ENCODE data around the gene TAB2. TPM values are rescaled to one million over a fixed set of nuclear protein-coding genes. Genes with fewer than 3 reads are reported as not detected.

The TAB2 gene, protein sequence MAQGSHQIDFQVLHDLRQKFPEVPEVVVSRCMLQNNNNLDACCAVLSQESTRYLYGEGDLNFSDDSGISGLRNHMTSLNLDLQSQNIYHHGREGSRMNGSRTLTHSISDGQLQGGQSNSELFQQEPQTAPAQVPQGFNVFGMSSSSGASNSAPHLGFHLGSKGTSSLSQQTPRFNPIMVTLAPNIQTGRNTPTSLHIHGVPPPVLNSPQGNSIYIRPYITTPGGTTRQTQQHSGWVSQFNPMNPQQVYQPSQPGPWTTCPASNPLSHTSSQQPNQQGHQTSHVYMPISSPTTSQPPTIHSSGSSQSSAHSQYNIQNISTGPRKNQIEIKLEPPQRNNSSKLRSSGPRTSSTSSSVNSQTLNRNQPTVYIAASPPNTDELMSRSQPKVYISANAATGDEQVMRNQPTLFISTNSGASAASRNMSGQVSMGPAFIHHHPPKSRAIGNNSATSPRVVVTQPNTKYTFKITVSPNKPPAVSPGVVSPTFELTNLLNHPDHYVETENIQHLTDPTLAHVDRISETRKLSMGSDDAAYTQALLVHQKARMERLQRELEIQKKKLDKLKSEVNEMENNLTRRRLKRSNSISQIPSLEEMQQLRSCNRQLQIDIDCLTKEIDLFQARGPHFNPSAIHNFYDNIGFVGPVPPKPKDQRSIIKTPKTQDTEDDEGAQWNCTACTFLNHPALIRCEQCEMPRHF
- total RNA-seq, result 34.2 and 37.4 TPM in 2 replicates
- polyA plus RNA-seq, result 24.4 and 26.0 TPM in 2 replicates
- 28.6 and 29.0 TPM in 2 replicates for polyA plus RNA-seq (2011; cell fraction: cytosol; rRNA removed)
- polyA plus RNA-seq (2011; cell fraction: nucleus; rRNA removed), result 25.6 and 29.4 TPM in 2 replicates
- polyA plus RNA-seq (2012), result 30.4 and 40.9 TPM in 2 replicates
- 54.3 and 60.9 TPM in 2 replicates for polyA minus RNA-seq
- polyA minus RNA-seq (2011; cell fraction: cytosol; rRNA and poly(A)+ RNA removed), result 15.3 TPM
- polyA minus RNA-seq (2011; cell fraction: nucleus; rRNA and poly(A)+ RNA removed), result 45.3 and 63.2 TPM in 2 replicates
- percentile 92 among the genes with signal in this experiment for Bru-seq, nascent RNA
- BruChase-seq, experiment 1, labeled RNA remaining after a 6-hour chase, result percentile 79 among the genes with signal in this experiment
- BruChase-seq, experiment 2, labeled RNA remaining after a 2-hour chase, result percentile 86 among the genes with signal in this experiment
- long read RNA-seq, full-length matches to known transcripts, result 3 of 15 reads
- long read RNA-seq, partial matches to known transcripts, result 2 of 15 reads
- long read RNA-seq, other reads (novel, unspliced or antisense), result 10 of 15 reads

DNA sequence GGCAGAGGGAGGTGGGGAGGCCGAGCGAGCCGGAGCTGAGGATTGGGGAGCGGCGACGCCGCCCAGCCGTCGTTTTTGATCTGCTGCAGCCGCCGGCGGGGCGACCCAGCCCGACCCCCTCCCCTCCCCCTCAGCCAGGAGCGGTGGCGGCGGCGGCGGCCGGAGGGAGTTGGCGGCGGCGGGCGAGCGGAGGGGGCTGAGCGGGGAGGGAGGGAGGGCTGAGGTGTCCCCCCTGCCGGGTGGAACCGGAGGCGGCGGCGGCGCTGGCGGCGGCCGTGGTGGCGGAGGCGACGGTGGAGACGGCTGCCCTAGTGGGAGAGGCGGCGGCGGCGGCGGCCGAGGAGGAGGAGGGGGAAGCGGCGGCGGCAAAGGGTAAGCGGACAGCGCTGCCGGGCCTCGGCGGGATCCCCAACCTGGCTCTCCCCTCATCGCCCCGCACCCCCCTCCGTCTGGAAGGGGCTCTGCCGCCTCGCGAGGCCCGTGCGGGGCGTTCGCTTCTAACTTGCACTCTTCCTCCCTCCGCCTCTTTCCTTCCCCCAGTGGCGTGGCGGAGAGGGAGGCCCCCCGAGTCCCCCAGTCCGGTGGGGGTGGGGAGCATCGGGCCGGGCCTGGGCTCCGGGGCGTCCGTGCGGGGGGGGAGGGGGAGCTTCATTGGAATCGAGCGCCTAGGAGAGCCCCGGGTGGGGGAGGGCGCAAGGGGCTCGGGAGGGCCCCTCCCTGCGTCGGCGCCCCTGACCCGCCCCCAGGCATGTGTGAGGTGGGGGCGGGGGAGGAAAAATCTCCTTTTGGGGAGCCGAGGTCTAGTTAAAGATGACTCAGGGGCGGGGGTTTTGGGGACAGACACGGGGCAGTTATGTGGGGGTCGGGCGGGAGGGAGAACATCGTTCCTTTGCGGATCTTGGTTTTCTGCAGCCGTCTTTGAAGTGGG lies at the start of gene TAB2:
TAB2 (plus strand) TSS at position 69 of the 928 bp plus-strand sequence. CDS start 52,286 bp downstream, outside the sequence.
- Histone ChIP-seq H3K4me3 (replicated peaks in 1 of 3; ENCODE audit: insufficient read depth in 1 of 3, low read depth in 1 of 3, low read length in 3 of 3) (peak within 1 kb of the TSS; percentile 69 to 97 (median 95)), H3K27me3 (ENCODE audit: control insufficient read depth in 2 of 2, insufficient read depth in 2 of 2, low read length in 2 of 2) (peaks cover 18 to 30% of the 10 kb centered on the region in 2 experiments), H3K9me3 (replicated peaks; ENCODE audit: control insufficient read depth, insufficient read depth, low read length) (no peaks in the 10 kb centered on the region), H3K9me1 (replicated peaks; ENCODE audit: control insufficient read depth, extremely low read depth, insufficient read depth, low read length) (no peaks in the 10 kb centered on the region), H2AFZ (ENCODE audit: low read depth, low read length) (peak within 1 kb of the TSS; percentile 99), H4K20me1 (replicated peaks; ENCODE audit: control insufficient read depth, extremely low read depth, insufficient read depth, low read length) (peaks cover 16% of the 10 kb centered on the region), H3K9ac (replicated peaks; ENCODE audit: extremely low read depth, insufficient read depth, low read length) (peak within 1 kb of the TSS; percentile 97), H3K27ac (ENCODE audit: insufficient read depth, low read depth, low read length) (peak within 1 kb of the TSS; percentile 92), H3K4me2 (ENCODE audit: insufficient read depth, low read length) (peak within 1 kb of the TSS; percentile 95), H3K4me1 (ENCODE audit: control insufficient read depth, extremely low read depth, insufficient read depth, low read length) (peaks cover 18% of the 10 kb centered on the region), H3K36me3 (ENCODE audit: control insufficient read depth in 2 of 2, extremely low read depth in 1 of 2, insufficient read depth in 2 of 2, low read length in 2 of 2) (no peaks in the 10 kb centered on the region), H3K79me2 (ENCODE audit: control insufficient read depth, insufficient read depth, low read length) (peaks cover 53% of the 10 kb centered on the region)
- FAIRE-seq (no peak), DNase-seq (ENCODE audit: low read depth, low spot score) (peak; percentile 32)
- no TSS peak for BruUV-seq (replicated peaks)
- CTCF ChIA-PET, result interaction anchor here (0.6 to 5.6 kb wide), 10 partner anchors 16 to 1401 kb away, joined by 3 to 49 read pairs (median 4); no protein-coding TSS in a partner anchor
- POLR2A ChIA-PET, result interaction anchor here (0.6 to 1.3 kb wide), 2 partner anchors 16 to 17 kb away, joined by 3 to 4 read pairs; no protein-coding TSS in a partner anchor
- TF ChIP-seq POLR2AphosphoS5 (IDR thresholded peaks at IDR 0.05; ENCODE audit: insufficient read depth, low read depth, low read length) (peak; percentile 14), JUN (IDR thresholded peaks at IDR 0.05; ENCODE audit: borderline replicate concordance, insufficient read depth, insufficient read length, low read depth) (no peak)
- TF ChIP-seq, protein P1, sequence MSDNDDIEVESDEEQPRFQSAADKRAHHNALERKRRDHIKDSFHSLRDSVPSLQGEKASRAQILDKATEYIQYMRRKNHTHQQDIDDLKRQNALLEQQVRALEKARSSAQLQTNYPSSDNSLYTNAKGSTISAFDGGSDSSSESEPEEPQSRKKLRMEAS (IDR thresholded peaks at IDR 0.05; ENCODE audit: insufficient read depth, insufficient read length), result no peak
- TF ChIP-seq, protein P2, sequence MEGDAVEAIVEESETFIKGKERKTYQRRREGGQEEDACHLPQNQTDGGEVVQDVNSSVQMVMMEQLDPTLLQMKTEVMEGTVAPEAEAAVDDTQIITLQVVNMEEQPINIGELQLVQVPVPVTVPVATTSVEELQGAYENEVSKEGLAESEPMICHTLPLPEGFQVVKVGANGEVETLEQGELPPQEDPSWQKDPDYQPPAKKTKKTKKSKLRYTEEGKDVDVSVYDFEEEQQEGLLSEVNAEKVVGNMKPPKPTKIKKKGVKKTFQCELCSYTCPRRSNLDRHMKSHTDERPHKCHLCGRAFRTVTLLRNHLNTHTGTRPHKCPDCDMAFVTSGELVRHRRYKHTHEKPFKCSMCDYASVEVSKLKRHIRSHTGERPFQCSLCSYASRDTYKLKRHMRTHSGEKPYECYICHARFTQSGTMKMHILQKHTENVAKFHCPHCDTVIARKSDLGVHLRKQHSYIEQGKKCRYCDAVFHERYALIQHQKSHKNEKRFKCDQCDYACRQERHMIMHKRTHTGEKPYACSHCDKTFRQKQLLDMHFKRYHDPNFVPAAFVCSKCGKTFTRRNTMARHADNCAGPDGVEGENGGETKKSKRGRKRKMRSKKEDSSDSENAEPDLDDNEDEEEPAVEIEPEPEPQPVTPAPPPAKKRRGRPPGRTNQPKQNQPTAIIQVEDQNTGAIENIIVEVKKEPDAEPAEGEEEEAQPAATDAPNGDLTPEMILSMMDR (IDR thresholded peaks at IDR 0.05; ENCODE audit: extremely low read depth in 1 of 2, insufficient read depth in 1 of 2, low read depth in 1 of 2, low read length in 2 of 2), result no peak
- dilution Hi-C loops (cut with MboI; ENCODE audit: extremely low pct_ligation_motif_present, low sequenced_read_pairs) (no loop called here), intact Hi-C loops (cut with micrococcal nuclease) (loop anchor here (1.0 to 5.0 kb wide), 4 partner anchors 16 to 115 kb away; no protein-coding TSS in a partner anchor)

All from endothelial cell of umbilical vein (primary cell).